ENCODE data around the gene OLFML1.
"Not testable (repeated sequence)": the region's sequence is repeated elsewhere in the genome, so short reads cannot be mapped to it uniquely, and the experiment has no call there.

OLFML1 gene

GRCh38 chr11:7513234-7514098, 28.2 kb downstream of the OLFML1 start, which contains the start of gene PPFIBP2:
Gene PPFIBP2 (plus strand): TSS chr11:7513999. CDS start chr11:7549476, 35,477 bp downstream.
- peak; percentile 70 to 77 (median 74) for DNase-seq

- no peak for DNase-seq
Measured at GRCh38 chr11:7514099-7514591, 28.8 kb downstream of the OLFML1 start.

DNA sequence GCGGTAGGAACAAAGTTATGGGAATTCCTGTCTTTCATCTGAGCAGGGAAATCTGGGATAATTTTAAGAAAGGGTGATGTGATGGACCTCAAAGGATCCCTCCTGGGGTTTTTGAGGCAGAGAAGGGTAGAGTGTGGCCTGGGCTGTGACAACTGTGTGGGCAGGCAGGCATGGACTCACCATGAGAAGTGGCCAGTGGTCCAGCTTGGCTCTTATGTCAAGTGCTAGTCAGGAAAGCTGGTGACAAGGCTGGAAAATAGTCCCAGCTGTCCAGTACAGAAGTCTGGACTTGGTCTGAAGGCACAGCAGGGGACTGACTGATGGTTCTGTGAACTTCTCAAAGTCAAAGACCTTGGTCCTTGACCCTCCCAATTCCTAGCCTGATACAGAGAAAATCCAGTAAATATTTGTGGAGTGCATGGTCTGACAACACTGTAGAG, 30.2 kb downstream of the OLFML1 start:
- no peak for DNase-seq

- DNase-seq = no peak
Measured at GRCh38 chr11:7516475-7516874, 31.2 kb downstream of the OLFML1 start.

DNA sequence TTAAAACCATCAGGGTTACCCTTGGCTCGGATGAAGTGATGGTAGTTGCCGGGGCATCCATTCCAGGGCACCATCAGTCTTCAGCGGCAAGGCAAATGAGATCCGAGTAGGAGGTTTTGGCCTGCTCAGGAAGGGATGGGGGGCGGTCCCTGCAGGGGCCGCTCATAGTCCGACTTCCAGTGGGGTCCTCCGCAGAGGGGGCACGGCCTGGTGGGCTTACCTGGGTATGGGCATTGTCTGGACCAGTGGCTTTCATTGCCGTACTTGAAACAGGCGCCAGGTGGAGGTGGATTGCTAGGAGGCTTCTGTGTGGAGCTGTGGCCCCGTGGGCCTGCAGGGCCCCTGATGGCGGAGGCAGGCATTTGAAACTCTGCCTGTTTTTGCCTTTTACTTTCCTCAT, 32.4 kb downstream of the OLFML1 start:
- DNase-seq = not testable (repeated sequence)

DNA sequence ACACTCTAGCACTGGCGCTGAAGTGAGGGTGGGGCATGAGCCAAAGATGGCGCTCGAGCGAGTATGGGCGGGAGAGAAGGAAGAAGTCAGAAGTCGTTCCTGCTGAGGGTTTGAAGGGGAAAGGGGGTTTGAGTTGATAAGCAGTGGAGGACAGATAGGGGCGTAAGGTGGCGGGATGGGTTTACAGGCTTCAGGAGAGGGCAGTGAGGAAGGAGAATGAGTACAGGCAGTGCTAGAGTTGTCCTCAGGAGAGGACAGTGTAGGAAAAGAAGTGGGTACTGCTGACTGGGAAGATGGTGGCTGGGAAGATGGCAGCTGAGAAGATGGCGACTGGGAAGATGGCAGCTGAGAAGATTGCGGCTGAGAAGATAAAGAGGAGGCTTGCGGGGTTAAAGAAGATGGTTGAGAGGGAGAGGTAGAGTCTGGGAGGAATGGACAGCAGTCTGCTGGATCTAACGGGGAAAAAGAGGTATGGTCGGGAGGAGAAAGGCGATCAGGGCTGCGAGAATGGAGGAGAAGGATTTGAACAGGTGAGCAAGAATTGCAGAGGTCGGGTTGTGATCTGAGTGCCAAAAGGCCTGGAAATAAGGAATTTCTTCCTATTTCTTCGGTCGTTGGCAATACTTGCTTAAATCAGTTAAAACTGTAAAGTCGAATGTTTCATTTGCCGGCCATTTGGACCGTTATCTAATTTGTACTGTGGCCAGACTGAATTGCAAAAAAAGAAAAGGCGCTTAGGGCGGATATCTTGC, 33.7 kb downstream of the OLFML1 start:
- no peak for DNase-seq

- DNase-seq = no peak
Measured at GRCh38 chr11:7520011-7520942, 35.0 kb downstream of the OLFML1 start.

DNA sequence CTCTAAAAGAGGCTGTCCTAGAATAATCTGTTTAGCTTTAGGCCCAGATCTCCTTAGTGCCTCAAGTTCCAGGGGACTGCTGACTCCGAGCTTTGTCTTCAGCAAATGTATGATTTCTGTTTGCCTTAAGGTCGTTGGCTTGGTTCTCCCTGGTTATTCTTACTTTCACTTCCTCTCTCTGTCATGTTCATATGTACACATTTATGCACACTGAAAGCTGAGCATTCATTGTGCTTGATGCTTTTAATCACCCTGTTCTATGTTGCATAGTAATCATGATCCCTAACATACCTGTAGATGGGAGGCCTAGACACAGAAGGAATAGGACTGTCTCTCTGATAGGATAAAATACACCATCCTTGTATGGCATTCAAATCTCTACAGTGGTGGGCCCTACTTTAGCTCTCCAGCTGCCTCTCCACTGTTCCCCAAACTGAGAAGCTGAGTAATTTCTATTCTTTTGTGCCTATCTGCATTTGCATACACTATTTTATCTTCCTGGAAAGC, 35.7 kb downstream of the OLFML1 start:
- no peak for DNase-seq

- no peak for DNase-seq
Measured at GRCh38 chr11:7522121-7522520, 36.8 kb downstream of the OLFML1 start.

DNA sequence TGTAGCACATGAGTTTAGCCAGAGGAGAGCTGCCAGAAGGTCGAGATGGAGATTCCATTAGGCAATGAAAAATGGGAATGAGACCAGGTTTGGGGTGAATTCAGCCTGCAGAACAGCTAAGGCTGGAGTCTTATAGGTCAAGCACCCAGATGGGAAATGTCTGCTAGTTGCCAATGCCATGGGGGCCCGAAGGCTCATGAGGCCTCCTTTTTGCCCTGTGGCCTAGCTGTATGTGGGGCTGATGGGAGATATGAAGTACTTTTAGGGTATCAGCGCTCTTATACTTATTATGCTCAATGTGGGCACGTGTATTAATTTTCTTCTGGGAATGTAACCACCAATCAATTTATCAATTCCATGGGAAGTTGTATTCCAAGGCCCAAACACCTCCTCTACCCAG, 37.2 kb downstream of the OLFML1 start:
- no peak for DNase-seq

DNA sequence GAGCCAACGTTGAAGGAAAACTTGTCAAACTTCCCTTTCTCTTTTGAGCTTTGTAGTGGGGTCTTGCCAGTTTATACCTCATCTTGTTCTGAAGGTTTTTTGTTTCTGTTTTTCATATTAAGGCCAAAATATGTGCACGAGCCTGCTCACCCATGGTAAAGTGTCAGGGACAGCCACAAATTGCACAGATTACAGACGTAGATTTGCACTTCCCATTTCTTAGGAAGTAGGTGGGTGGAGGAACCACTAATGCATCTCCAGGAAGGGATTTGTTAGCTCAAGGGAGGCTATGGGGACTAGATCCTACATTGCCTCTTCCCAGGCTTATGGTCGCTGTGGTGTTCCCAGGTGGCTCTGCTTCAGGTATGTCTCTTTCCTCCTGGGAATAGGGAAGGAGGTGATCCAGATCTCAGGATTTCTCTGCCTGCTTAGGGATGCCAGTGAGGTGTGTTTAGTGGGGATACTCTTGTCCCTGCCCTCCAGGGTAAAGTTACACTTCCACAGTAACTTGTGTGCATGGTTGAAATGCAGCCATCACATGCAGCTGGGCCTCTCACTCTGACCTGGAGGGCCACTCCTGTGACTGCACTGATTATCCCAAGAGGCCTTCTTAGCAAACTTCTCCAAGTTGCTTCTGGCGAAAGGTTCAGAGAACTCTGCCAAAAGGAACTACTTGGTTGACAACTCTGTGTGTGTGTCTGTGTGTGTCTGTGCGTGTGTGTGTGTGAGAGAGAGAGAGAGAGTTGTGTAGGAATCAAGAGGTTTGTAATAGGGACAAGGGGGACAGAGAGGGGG, 38.3 kb downstream of the OLFML1 start:
- no peak for DNase-seq

GRCh38 chr11:7524462-7525235, 39.3 kb downstream of the OLFML1 start:
- DNase-seq = no peak

DNA sequence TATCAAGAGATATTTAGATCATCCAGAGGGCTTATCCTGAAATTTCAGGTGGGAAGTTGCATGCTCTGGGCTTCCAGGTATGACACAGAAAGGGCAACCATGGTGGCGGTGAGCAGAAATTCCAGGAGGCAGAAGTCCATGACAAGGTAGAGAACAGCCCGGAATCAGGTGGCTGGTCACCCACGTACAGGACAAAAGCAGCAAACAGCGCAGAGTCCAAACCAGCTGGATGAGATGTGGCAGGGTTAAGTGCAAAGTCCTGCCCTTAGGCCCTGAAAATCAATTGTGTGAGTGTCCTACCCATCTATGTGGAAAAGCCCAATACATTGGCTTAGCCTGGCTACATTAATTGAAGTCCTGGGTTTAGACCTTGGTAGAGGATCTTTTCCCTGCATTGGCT, 40.1 kb downstream of the OLFML1 start:
- no peak for DNase-seq

GRCh38 chr11:7527029-7527428, 41.7 kb downstream of the OLFML1 start:
- DNase-seq = peak in 3 of 5 experiments; percentile 11 to 84 (median 50)

DNA sequence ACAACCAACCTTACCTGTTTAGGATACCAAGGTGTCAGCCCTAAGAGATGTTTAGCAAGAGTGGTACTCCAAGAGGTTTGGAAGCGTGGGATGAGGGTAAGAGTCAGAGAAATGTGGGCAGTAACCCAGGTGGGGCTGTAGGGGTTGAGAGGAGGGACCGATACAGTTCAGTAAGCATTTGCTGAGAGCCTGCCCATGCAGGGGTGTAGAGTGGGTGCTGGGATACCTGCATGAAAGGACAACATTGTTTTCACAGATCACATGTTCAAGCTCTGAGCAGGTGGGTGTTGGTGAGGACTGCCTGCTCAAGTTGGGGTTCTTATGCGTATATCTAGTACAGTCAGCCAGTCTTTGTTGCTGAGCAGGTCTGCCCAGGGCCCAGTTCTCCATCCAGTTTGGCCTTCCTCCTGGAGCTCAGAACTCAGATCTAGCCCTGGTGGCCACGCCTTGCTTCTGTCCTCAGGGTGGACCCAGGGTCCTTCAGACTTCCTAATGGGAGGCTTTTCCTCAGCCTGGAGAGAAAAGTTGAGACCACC, 43.3 kb downstream of the OLFML1 start:
- no peak for DNase-seq

DNA sequence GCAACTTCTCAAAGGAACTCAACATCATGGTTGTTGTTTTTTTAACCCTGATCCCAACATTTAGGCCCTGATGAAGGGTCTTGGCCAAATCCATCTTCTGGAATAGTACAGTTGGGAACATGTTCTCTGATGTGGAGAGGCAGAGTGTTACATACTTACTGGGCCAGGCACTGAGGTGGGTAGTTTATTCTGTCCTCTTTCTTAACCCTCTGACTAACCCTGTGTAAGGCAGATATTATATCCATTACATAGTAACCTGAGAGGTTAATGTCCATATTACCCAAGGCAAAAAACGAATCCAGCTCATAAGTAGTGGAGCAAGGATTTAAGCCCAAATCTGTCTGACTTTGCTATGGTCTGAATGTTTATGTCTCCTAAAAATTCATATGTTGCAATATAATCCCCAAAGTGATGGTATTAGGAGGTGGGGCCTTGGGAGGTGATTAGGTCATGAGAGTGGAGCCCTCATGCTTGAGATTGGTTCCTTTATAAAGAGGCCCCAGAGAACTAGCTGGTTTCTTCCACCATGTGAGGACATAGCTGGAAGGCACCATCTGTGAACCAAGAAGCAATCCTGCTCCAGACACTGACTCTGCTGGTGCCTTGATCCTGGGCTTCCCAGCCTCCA, 44.8 kb downstream of the OLFML1 start:
- no peak for DNase-seq

DNA sequence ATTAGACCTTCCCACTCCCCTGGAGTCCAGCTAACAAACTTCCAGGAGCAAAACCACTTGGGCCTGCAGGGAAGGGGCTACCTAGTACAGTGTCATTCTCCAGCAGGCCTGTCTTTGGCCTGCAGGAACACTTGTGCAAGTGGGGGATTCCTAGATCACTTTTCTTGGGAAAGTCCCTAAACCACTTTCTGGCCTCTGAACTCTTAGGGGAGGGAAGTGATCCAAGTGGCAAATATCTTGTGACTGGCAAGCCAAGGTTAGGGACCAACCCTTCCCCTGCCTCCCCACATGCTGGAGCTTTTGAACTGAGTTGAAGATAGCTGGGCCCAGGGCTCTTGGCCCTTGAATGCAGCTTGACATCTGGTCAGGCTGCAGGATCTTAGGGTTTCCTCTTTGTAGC, 45.7 kb downstream of the OLFML1 start:
- no peak for DNase-seq

- no peak for DNase-seq
Measured at GRCh38 chr11:7532405-7533145, 47.3 kb downstream of the OLFML1 start.

Data from T-helper 2 cell (primary cell).